ENCODE measurements around the gene PLAAT3. TPM values are rescaled to one million over a fixed set of nuclear protein-coding genes. Genes with fewer than 3 reads are reported as not detected.

Gene PLAAT3
- total RNA-seq, 2 donors from 2014 or later = 111 TPM

- no peaks in the 10 kb centered on the region for H3K9me3 ChIP-seq
- TF ChIP-seq, protein P1, sequence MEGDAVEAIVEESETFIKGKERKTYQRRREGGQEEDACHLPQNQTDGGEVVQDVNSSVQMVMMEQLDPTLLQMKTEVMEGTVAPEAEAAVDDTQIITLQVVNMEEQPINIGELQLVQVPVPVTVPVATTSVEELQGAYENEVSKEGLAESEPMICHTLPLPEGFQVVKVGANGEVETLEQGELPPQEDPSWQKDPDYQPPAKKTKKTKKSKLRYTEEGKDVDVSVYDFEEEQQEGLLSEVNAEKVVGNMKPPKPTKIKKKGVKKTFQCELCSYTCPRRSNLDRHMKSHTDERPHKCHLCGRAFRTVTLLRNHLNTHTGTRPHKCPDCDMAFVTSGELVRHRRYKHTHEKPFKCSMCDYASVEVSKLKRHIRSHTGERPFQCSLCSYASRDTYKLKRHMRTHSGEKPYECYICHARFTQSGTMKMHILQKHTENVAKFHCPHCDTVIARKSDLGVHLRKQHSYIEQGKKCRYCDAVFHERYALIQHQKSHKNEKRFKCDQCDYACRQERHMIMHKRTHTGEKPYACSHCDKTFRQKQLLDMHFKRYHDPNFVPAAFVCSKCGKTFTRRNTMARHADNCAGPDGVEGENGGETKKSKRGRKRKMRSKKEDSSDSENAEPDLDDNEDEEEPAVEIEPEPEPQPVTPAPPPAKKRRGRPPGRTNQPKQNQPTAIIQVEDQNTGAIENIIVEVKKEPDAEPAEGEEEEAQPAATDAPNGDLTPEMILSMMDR (IDR thresholded peaks at IDR 0.05) = no peak
- no peak for DNase-seq (ENCODE audit: low spot score)
- H3K27me3 ChIP-seq = no peaks in the 10 kb centered on the region
- peak overlapping the region in 1 of 2 donors; percentile 7 for H3K4me3 ChIP-seq
- no peaks in the 10 kb centered on the region for H3K36me3 ChIP-seq
- peaks cover 0 to 43% of the 10 kb centered on the region in 2 donors for H3K4me1 ChIP-seq
- H3K27ac ChIP-seq = peak overlapping the region; percentile 89 to 95
Measured at GRCh38 chr11:63611395-63611747, 2.9 kb downstream of the PLAAT3 start.

DNA sequence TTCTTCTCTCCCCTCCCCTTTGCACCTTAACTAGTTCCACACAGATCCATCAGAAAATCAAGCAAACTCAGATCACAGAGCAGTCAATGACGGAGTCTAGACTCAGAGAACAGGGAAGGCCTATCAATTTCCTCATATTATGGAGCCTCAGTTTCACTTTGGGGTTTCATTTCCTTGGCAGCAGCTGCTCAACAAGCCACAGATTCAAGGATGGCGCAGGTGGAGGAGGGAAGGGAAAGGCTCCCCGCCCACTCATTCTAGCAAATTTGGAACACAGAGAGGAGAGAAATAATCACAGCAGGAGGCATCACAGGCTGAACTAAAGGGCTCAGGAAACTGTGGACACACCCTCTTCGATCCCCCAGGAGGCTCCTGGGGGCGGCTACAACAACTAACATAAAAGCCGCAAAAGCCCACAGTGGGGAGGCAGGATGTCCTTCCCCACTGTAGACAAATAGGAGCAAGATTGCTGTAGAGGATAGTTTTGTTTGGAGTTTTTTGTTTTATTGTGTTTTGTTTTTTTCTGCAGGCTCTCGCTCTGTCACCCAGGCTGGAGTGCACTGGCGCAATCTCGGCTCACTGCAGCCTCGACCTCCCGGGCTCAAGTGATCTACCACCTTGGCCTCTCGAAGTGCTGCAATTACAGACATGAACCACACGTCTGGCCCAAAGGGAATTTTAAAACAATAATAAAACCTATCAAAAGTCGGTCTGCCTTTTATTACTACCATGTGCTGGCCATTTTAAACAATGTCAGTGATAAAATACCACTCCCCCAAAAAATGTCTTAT, 3.4 kb downstream of the PLAAT3 start:
- Histone ChIP-seq H3K4me3 (peak overlapping the region in 1 of 2 donors; percentile 7), H3K9me3 (no peaks in the 10 kb centered on the region), H3K27ac (peak overlapping the region; percentile 89 to 95), H3K4me1 (peaks cover 0 to 43% of the 10 kb centered on the region in 2 donors), H3K27me3 (no peaks in the 10 kb centered on the region), H3K36me3 (no peaks in the 10 kb centered on the region)
- TF ChIP-seq, protein P1 (IDR thresholded peaks at IDR 0.05) = no peak
- DNase-seq (ENCODE audit: low spot score) = no peak

- DNase-seq (ENCODE audit: low spot score) = no peak
- H3K4me3 ChIP-seq = no peak overlapping the region
- no peaks in the 10 kb centered on the region for H3K27me3 ChIP-seq
- no peaks in the 10 kb centered on the region for H3K9me3 ChIP-seq
- TF ChIP-seq, protein P1 (IDR thresholded peaks at IDR 0.05) = no peak
- peak overlapping the region; percentile 89 to 95 for H3K27ac ChIP-seq
- peaks cover under 1% of the 10 kb centered on the region for H3K36me3 ChIP-seq
- peaks cover 0 to 43% of the 10 kb centered on the region in 2 donors for H3K4me1 ChIP-seq
Measured at GRCh38 chr11:63609971-63610580, 4.2 kb downstream of the PLAAT3 start.

DNA sequence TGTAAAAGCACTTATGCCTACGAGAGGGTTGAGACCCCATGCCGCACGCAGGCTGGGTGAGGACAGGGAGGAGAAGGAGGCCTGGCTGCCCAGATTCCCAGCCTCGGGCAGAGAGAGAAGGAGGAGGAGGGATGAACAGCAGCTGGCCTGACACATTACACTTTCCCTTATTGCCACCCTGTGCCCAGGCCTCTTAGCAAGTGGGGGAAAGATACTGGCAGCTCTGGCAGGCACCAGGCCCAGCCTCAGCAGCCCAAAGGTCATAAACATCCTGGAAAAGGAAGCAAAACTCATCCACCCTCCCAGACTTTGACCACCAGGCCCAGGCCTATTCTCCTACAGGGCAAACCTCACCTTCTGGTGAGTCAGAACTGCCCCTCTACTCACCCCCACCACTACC, 4.7 kb downstream of the PLAAT3 start:
- TF ChIP-seq, protein P1 (IDR thresholded peaks at IDR 0.05) = no peak
- no peaks in the 10 kb centered on the region for H3K9me3 ChIP-seq
- H3K27ac ChIP-seq = peak overlapping the region; percentile 89 to 95
- no peaks in the 10 kb centered on the region for H3K27me3 ChIP-seq
- H3K4me3 ChIP-seq = no peak overlapping the region
- no peak for DNase-seq (ENCODE audit: low spot score)
- H3K4me1 ChIP-seq = peaks cover 0 to 43% of the 10 kb centered on the region in 2 donors
- H3K36me3 ChIP-seq = peaks cover 4% of the 10 kb centered on the region

- Histone ChIP-seq H3K4me3 (no peak overlapping the region), H3K27ac (peak overlapping the region; percentile 89 to 95), H3K36me3 (peaks cover 4% of the 10 kb centered on the region), H3K27me3 (no peaks in the 10 kb centered on the region), H3K4me1 (peaks cover 0 to 46% of the 10 kb centered on the region in 2 donors), H3K9me3 (no peaks in the 10 kb centered on the region)
- DNase-seq (ENCODE audit: low spot score) = no peak
- TF ChIP-seq, protein P1 (IDR thresholded peaks at IDR 0.05) = no peak
Measured at GRCh38 chr11:63608353-63609345, 5.6 kb downstream of the PLAAT3 start.
